ENCODE results near the gene ZNF436. TPM values are rescaled to one million over a fixed set of nuclear protein-coding genes. Genes with fewer than 3 reads are reported as not detected.
A peak's percentile ranks its signal among the peaks of the same experiment; 100 is the strongest.

Gene ZNF436
- polyA plus RNA-seq, 1 experiment = 17.2 TPM

GRCh38 chr1:23397908-23398307 lies 28.3 kb upstream of the ZNF436 start:
- no peaks in the 10 kb centered on the region for H3K27me3 ChIP-seq (ENCODE audit: control insufficient read depth, insufficient read depth, low read length)
- TF ChIP-seq CTCF (IDR thresholded peaks at IDR 0.05; ENCODE audit: low read depth, low read length) = no peak
- CTCF ChIA-PET = no interaction called here
- POLR2A ChIA-PET = no interaction called here
- no peak for DNase-seq (ENCODE audit: low read depth, low spot score)
- no peak overlapping the region for H3K4me3 ChIP-seq (ENCODE audit: low read depth, low read length)
- no peaks in the 10 kb centered on the region; the same call in 1 of the 2 replicates for H3K9me3 ChIP-seq (ENCODE audit: control insufficient read depth, insufficient read depth, low read length)
- no peak overlapping the region for H3K27ac ChIP-seq (ENCODE audit: low read depth, low read length)

GRCh38 chr1:23396380-23396779 lies 26.7 kb upstream of the ZNF436 start:
- POLR2A ChIA-PET = no interaction called here
- no peak overlapping the region for H3K4me3 ChIP-seq (ENCODE audit: low read depth, low read length)
- CTCF ChIA-PET = interaction anchor here (0.6 kb wide), 1 partner anchor 60 kb away, joined by 3 read pairs; no protein-coding TSS in a partner anchor
- no peaks in the 10 kb centered on the region; the same call in 1 of the 2 replicates for H3K9me3 ChIP-seq (ENCODE audit: control insufficient read depth, insufficient read depth, low read length)
- no peak for TF ChIP-seq CTCF (IDR thresholded peaks at IDR 0.05; ENCODE audit: low read depth, low read length)
- H3K27ac ChIP-seq (ENCODE audit: low read depth, low read length) = no peak overlapping the region
- H3K27me3 ChIP-seq (ENCODE audit: control insufficient read depth, insufficient read depth, low read length) = no peaks in the 10 kb centered on the region
- no peak for DNase-seq (ENCODE audit: low read depth, low spot score)

- TF ChIP-seq CTCF (IDR thresholded peaks at IDR 0.05; ENCODE audit: low read depth, low read length) = no peak
- Histone ChIP-seq H3K27me3 (ENCODE audit: control insufficient read depth, insufficient read depth, low read length) (no peaks in the 10 kb centered on the region), H3K4me3 (ENCODE audit: low read depth, low read length) (no peak overlapping the region), H3K27ac (ENCODE audit: low read depth, low read length) (no peak overlapping the region), H3K9me3 (ENCODE audit: control insufficient read depth, insufficient read depth, low read length) (no peaks in the 10 kb centered on the region; the same call in 1 of the 2 replicates)
- ChIA-PET CTCF (interaction anchor here (0.6 kb wide), 1 partner anchor 59 kb away, joined by 3 read pairs; no protein-coding TSS in a partner anchor), POLR2A (no interaction called here)
- no peak for DNase-seq (ENCODE audit: low read depth, low spot score)
Observed at GRCh38 chr1:23395849-23396248, 26.2 kb upstream of the ZNF436 start.

GRCh38 chr1:23395154-23395724 lies 25.6 kb upstream of the ZNF436 start:
- Histone ChIP-seq H3K9me3 (ENCODE audit: control insufficient read depth, insufficient read depth, low read length) (no peaks in the 10 kb centered on the region; the same call in 1 of the 2 replicates), H3K4me3 (ENCODE audit: low read depth, low read length) (no peak overlapping the region), H3K27ac (ENCODE audit: low read depth, low read length) (peak overlapping the region; percentile 86), H3K27me3 (ENCODE audit: control insufficient read depth, insufficient read depth, low read length) (no peaks in the 10 kb centered on the region)
- no peak for TF ChIP-seq CTCF (IDR thresholded peaks at IDR 0.05; ENCODE audit: low read depth, low read length)
- no peak for DNase-seq (ENCODE audit: low read depth, low spot score)
- CTCF ChIA-PET = interaction anchor here (1.1 to 2.9 kb wide), 3 partner anchors 9 to 144 kb away, joined by 3 to 34 read pairs (median 3); no protein-coding TSS in a partner anchor
- POLR2A ChIA-PET = interaction anchor here (0.6 to 2.2 kb wide), 5 partner anchors 8 to 422 kb away, joined by 3 to 10 read pairs (median 7); partner anchors contain the start of gene HNRNPR

GRCh38 chr1:23394684-23395083 lies 25.0 kb upstream of the ZNF436 start:
- Histone ChIP-seq H3K4me3 (ENCODE audit: low read depth, low read length) (0 out of 2 replicates have a peak overlapping the region, but pooled peaks have one; percentile 4), H3K27me3 (ENCODE audit: control insufficient read depth, insufficient read depth, low read length) (no peaks in the 10 kb centered on the region), H3K27ac (ENCODE audit: low read depth, low read length) (peak overlapping the region; percentile 86), H3K9me3 (ENCODE audit: control insufficient read depth, insufficient read depth, low read length) (no peaks in the 10 kb centered on the region; the same call in 1 of the 2 replicates)
- no peak for DNase-seq (ENCODE audit: low read depth, low spot score)
- POLR2A ChIA-PET = interaction anchor here (0.6 to 2.2 kb wide), 7 partner anchors 9 to 421 kb away, joined by 3 to 10 read pairs (median 6); partner anchors contain the start of genes HNRNPR and ZNF436
- CTCF ChIA-PET = interaction anchor here (1.1 to 2.9 kb wide), 3 partner anchors 10 to 145 kb away, joined by 3 to 34 read pairs (median 3); no protein-coding TSS in a partner anchor
- TF ChIP-seq CTCF (IDR thresholded peaks at IDR 0.05; ENCODE audit: low read depth, low read length) = 0 out of 2 replicates have a peak, but pooled peaks have one; percentile 9
